A549 (cell line): ENCODE measurements around the gene AFAP1.

Experiments
- CTCF ChIP-seq: fragments of >200 bp; sonication (Bioruptor Twin); formaldehyde crosslinking; IDR thresholded peaks from 3 replicates; pipeline ENCODE4 v1.5.1; 2016
- E2F6 ChIP-seq: IDR thresholded peaks from 2 replicates; pipeline ENCODE4 v1.6.1; 2012; ENCODE audit warnings: low read depth, borderline replicate concordance
- KDM1A ChIP-seq: fragments of 200-600 bp; sonication (generic); IDR thresholded peaks from 2 replicates; pipeline ENCODE4 v1.6.1; 2016; ENCODE audit warnings: low read depth, mild to moderate bottlenecking
- POLR2A ChIP-seq: IDR thresholded peaks from 2 replicates; pipeline ENCODE4 v1.6.1; 2012; ENCODE audit warnings: mild to moderate bottlenecking, low read length
- SMC3 ChIP-seq: fragments of >200 bp; sonication (Bioruptor Twin); formaldehyde crosslinking; IDR thresholded peaks from 3 replicates; pipeline ENCODE4 v1.6.1; 2018; ENCODE audit warnings: inconsistent platforms

DNA sequence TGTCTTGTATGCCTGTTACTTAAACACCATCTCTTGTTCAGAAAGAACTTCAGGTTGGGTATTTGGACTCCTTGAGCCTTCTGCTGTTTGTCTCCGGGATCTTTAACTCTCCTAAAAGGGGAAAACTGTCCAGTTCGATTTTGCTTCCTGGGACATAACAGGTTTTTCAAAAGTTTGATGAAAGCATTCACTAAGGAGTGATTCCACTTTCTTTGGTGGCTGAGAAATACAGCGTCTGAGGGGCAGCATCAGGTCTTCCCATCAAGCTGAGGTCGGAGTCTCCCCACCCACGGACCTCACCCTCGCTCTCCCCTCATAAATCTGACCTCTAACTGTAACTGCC lies 1.4 kb downstream of the AFAP1 start:
- TF ChIP-seq SMC3: no peak
- TF ChIP-seq CTCF: no peak
- no peak for TF ChIP-seq POLR2A
- TF ChIP-seq KDM1A: no peak
- TF ChIP-seq E2F6: no peak
